Omental fat pad (tissue), 4 donors: ENCODE measurements around the gene FGF13. TPM values are rescaled to one million over a fixed set of nuclear protein-coding genes. Genes with fewer than 3 reads are reported as not detected.

ENCODE experiments used
- ATAC-seq: fragments of 150-250 bp; one replicate; pipeline ENCODE4 v1.9.1; 2016; ENCODE audit warnings: mild to moderate bottlenecking, moderate library complexity; ENCODE audit not compliant: low FRiP score
- DNase-seq: peaks from one replicate; pipeline ENCODE4 v3.0.0-alpha.2; 2019; ENCODE audit warnings: low spot score
- CTCF ChIP-seq, 3 donors: fragments of 450-650 bp; IDR thresholded peaks; one replicate each; pipeline ENCODE4 v1.5.1; 2016 to 2017; ENCODE audit warnings: antibody characterized with exemption in 3 of 3, mild to moderate bottlenecking in 3 of 3, moderate library complexity in 2 of 3
- total RNA-seq, 4 donors: library from RNA; depleted of rRNA; stranded (reverse); fragments of >200 nt; gene quantifications; one replicate each; pipeline ENCODE4 v1.1.0, GENCODE V29; 2016

Gene FGF13
- total RNA-seq, 4 donors from 2014 or later: 7.9 to 14.6 (median 11.1) TPM

- TF ChIP-seq CTCF (IDR thresholded peaks at IDR 0.05): no peak
- peak; percentile 69 for ATAC-seq
- no peak for DNase-seq
Observed at GRCh38 chrX:138708268-138708667, 3.2 kb downstream of the FGF13 start.

DNA sequence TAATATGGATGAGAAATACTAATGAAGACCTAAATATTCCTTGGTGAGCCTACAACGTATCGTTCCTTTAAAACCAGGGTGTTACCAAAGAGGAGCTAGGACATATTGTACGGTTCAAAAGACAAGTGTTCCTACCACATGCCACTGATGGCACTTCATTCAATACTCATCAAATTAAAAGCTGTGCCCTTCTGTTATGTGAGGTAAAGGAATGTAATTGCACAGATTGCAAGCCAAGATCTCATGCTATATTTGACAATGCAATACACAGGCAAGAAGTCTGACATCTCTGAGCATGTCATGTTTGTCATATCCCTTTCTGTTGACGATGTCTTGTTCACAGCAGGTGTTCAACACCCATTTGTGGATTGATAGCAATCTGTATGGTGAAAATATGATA, 6.9 kb downstream of the FGF13 start:
- no peak for DNase-seq
- no peak for ATAC-seq
- TF ChIP-seq CTCF (IDR thresholded peaks at IDR 0.05): no peak

DNA sequence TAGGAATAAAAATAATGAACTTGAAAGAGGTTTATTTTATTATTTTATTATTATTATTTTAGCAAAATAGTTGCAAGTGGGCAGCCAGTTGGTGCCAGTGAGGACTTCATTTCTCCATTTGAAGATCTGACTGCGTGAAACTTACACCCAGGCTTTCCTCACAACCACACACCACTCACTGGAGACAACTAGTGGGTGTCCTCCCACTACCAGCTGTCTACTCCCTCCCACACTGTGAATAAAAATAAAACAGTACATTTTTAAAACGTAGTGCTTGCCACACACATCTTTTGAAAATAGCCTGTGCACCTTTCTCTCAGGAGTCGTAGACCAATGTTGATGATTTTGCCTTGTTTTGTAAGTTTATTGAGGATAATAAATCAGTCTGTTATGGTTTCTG, 7.4 kb downstream of the FGF13 start:
- TF ChIP-seq CTCF (IDR thresholded peaks at IDR 0.05): no peak
- no peak for ATAC-seq
- no peak for DNase-seq

DNA sequence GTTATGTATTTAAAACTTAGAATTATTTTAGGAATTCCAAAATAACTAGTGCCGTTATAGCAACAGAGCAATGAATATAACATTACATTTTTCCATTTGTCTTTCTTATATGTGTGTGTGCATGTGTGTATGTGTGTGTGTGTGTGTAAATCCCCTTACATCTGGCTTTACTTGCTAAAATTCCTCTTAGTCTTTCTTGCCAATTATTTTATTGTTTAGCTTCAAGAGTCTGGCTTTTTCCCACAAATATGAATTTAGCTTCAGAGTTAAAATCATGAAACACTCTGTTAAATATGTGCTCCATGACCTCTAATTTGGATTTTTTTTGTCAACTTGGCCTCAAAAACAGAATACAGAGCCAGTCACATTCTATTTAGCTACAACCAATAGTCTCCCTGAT, 18.9 kb downstream of the FGF13 start:
- ATAC-seq (no peak), DNase-seq (no peak)
- no peak for TF ChIP-seq CTCF (IDR thresholded peaks at IDR 0.05)

GRCh38 chrX:138691186-138691585, 20.3 kb downstream of the FGF13 start:
- no peak for TF ChIP-seq CTCF (IDR thresholded peaks at IDR 0.05)
- DNase-seq (no peak), ATAC-seq (peak; percentile 48)

GRCh38 chrX:138690591-138690990, 20.9 kb downstream of the FGF13 start:
- ATAC-seq (no peak), DNase-seq (no peak)
- no peak for TF ChIP-seq CTCF (IDR thresholded peaks at IDR 0.05)

GRCh38 chrX:138683600-138683999, 27.9 kb downstream of the FGF13 start:
- DNase-seq (no peak), ATAC-seq (no peak)
- no peak for TF ChIP-seq CTCF (IDR thresholded peaks at IDR 0.05)
